Stomach smooth muscle (tissue), 2 donors: Measurements from ENCODE around the gene TRIOBP.
A peak's percentile ranks its signal among the peaks of the same experiment; 100 is the strongest.

ENCODE experiments used
- H3K27ac ChIP-seq: one replicate; pipeline ENCODE4 v1.7.0; 2013; ENCODE audit warnings: mild to moderate bottlenecking, low read length, inconsistent platforms
- H3K27me3 ChIP-seq, 2 donors: one replicate each; pipeline ENCODE4 v1.7.0; 2013; ENCODE audit warnings: low read length in 2 of 2; ENCODE audit not compliant: insufficient read depth in 2 of 2, control insufficient read depth in 1 of 2
- H3K36me3 ChIP-seq, 2 donors: one replicate each; pipeline ENCODE4 v1.7.0; 2013; ENCODE audit warnings: low read length in 2 of 2; ENCODE audit not compliant: control insufficient read depth in 2 of 2, insufficient read depth in 2 of 2
- H3K4me1 ChIP-seq: one replicate; pipeline ENCODE4 v1.7.0; 2013; ENCODE audit warnings: low read length; ENCODE audit not compliant: control insufficient read depth, insufficient read depth
- H3K4me3 ChIP-seq, 2 donors: one replicate each; pipeline ENCODE4 v1.7.0; 2013; ENCODE audit warnings: low read length in 2 of 2
- H3K9ac ChIP-seq, 2 donors: one replicate each; pipeline ENCODE4 v1.7.0; 2013; ENCODE audit warnings: low read length in 2 of 2, mild to moderate bottlenecking in 1 of 2
- H3K9me3 ChIP-seq, 2 donors: one replicate each; pipeline ENCODE4 v1.7.0; 2013; ENCODE audit warnings: low read length in 2 of 2; ENCODE audit not compliant: control insufficient read depth in 2 of 2
- donor health status: healthy.
- donor health status: Pancreatic carcinoma.

Gene TRIOBP

DNA sequence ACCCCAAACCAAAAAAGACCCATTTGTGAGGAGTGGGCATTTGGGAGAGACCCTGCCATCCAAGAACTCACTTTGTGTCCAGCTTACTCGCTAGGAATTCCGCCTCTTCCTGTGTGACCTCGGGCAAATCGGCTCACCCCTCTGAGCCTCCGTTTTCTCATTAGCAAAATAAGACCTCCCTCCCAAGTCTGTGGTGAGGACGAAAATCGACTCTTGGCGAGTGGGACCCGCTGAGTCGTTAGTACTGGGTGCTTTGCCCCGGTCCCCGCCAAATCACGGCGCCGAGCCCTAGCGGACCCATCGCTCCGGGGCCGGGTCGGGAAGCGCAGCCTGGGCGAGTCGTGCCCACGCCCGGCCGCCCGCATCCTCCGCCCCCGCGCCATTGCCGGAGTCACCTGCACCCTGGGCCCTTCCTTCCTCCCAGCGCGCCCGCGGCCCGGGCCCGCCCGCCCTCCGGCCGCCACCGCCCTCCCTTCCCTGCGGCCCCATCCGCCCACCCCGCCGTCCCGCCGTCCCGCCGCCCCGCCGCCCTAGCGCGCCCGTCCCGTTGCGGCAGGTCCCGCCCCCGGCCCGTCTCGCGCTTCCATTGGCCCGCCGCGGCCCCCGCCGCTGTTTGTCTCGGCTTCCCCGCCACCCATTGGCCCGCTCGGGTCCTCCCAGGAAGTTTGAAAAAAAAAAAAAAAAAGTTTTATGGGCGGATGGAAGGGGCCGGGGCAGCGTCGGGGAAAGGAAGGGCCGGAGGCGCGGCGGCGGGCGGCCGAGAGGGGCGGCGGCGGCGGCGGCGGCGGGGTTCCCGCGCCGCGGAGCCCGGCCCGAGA is 48.9 kb downstream of the TRIOBP start:
- H3K4me1 ChIP-seq: peaks cover 79% of the 10 kb centered on the region
- peak overlapping the region; percentile 78 to 90 for H3K9ac ChIP-seq
- H3K27ac ChIP-seq: peak overlapping the region; percentile 96
- H3K4me3 ChIP-seq: peak overlapping the region; percentile 74 to 88
- no peaks in the 10 kb centered on the region for H3K36me3 ChIP-seq
- no peaks in the 10 kb centered on the region for H3K9me3 ChIP-seq
- no peaks in the 10 kb centered on the region for H3K27me3 ChIP-seq

DNA sequence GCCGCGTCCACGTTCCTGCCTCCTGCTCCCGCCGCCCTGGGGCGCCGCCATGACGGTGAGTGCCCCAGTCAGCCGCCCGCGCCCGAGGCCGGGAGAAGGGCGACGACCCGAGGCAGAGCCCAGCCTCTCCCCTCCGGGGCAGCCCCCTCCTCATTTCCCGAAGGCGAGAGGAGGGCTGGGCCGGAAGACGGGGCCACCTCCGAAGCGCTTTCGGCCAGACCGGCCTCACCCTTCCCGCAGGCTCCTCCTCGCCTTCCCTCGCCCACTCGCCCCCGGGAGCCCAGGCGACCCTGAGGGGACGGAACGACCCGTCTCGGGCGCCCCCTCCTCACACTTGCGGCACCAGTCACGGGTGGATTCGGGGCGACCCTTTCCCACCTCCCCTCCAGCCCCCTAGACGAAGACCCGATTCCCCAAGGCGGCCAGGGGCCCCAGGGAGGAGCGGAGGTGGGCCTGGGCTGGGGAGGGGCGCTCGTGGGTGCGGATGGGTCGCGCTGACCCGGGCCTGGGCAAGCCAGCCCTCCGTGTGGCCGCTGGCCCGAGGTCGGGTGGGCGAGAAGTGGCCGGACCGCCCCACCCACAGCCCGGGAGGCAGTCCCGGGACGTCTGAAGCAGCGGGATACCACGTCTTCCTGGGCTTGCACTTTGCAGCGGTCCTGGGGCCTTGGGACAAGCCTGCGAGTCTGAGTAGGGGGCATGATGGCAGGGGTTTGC is 49.7 kb downstream of the TRIOBP start:
- Histone ChIP-seq H3K4me3 (peak overlapping the region; percentile 88 to 94), H3K27ac (peak overlapping the region; percentile 75), H3K4me1 (peaks cover 79% of the 10 kb centered on the region)

DNA sequence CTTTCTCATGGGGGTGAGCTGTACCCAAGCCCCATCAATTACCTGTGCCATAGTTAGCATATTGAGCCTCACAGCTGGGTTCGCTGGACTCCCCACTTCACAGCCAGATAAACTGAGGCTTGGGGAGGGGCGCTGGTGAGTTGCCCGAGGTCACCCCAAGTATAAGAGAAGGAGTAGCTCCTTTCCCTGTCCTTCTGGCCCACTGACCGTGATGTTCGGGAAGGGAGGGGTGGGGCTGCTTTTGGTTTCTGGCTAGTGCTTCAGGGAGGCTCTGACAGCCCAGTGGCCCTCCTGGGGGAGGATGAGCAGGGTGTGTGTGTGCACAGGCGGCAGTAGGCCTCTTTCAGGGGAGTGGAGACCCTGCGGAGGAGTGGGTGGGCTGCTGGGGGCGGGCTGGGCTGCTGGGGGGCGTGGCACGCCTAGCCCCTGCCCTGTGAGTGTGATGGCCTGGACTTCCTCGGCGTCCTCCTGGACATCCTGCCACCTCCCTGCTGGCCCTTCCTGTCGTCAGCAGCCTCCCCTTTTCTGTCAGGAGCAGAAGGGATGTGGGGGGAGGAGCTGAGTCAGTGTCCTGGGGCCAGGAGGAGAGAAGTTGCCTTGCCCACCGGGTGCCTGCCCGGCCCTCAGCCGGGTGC is 50.3 kb downstream of the TRIOBP start:
- Histone ChIP-seq H3K4me1 (peaks cover 80% of the 10 kb centered on the region), H3K9me3 (no peaks in the 10 kb centered on the region), H3K4me3 (peak overlapping the region; percentile 88 to 94), H3K9ac (peak overlapping the region; percentile 88 to 90), H3K27me3 (no peaks in the 10 kb centered on the region), H3K36me3 (peaks cover 0 to 2% of the 10 kb centered on the region in 2 donors), H3K27ac (peak overlapping the region; percentile 75)

More for the DNA sequence above, 49.7 kb downstream of the TRIOBP start:
- Histone ChIP-seq H3K36me3 (no peaks in the 10 kb centered on the region), H3K9ac (peak overlapping the region; percentile 88 to 90), H3K27me3 (no peaks in the 10 kb centered on the region), H3K9me3 (no peaks in the 10 kb centered on the region)

DNA sequence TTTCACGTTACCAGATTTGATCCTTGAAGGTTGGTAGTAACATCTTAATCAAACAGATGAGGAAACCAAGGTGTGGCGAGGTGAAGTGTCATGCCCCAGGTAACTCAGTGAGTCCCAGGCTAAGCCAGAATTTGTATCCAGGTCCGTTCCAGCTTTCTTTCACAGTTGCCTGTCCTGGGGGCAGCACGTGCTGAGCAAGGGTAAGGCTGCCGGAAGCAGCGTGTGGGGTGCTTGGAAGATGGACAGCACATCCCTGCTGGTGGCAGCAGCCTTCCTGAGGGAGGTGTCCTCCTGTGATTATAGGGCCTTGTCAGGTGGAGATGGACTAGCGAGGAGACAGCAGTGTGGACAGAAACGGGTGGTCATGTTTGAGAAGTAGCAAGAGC is 50.9 kb downstream of the TRIOBP start:
- Histone ChIP-seq H3K4me1 (peaks cover 80% of the 10 kb centered on the region), H3K9ac (peak overlapping the region; percentile 88 to 90), H3K4me3 (peak overlapping the region; percentile 88 to 94)

DNA sequence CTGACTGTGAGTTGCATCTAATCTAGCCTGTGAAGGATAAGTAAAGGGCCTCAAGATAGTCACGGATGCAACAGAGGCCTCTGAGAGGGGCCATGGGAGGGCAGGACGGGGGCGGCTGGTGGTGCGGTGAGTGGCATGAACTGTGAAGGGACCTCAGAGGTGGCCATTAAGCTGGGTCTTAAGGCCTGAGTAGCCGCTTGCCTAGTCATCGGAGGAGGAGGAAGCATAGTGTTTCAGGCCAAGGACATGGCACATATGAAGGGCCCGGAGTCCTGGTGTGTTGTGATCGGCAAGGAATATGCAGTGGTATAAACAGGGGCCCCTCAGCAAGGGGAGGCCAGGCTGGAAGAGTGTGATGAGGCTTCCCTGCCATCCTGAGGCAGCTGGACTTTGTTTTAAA is 51.8 kb downstream of the TRIOBP start:
- Histone ChIP-seq H3K4me3 (peak overlapping the region in 1 of 2 donors; percentile 8), H3K4me1 (peaks cover 82% of the 10 kb centered on the region), H3K27me3 (no peaks in the 10 kb centered on the region), H3K9me3 (no peaks in the 10 kb centered on the region), H3K9ac (peak overlapping the region in 1 of 2 donors; percentile 90), H3K36me3 (peaks cover 0 to 3% of the 10 kb centered on the region in 2 donors), H3K27ac (peak overlapping the region; percentile 37)

More for the DNA sequence above, 50.9 kb downstream of the TRIOBP start:
- Histone ChIP-seq H3K27ac (peak overlapping the region; percentile 53), H3K36me3 (peaks cover 0 to 3% of the 10 kb centered on the region in 2 donors), H3K27me3 (no peaks in the 10 kb centered on the region), H3K9me3 (no peaks in the 10 kb centered on the region)

DNA sequence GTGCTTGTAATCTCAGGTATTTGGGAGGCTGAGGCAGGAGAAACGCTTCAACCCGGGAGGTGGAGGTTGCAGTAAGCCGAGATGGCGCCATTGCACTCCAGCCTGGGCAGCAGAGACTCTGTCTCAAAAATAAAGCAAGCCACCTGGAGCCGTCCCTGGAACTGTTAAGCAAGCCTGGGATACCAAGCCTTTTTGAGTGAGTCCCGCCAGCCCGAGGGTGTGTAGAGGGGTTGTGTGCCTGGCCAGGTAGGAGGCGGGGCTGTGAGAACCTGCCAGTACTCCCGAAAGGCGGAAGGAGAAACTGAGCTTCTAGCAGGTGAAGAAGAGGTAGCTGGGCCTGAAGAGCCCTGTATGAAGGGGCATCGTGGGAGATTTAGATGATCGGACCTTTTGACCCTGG is 52.4 kb downstream of the TRIOBP start:
- no peak overlapping the region for H3K4me3 ChIP-seq

DNA sequence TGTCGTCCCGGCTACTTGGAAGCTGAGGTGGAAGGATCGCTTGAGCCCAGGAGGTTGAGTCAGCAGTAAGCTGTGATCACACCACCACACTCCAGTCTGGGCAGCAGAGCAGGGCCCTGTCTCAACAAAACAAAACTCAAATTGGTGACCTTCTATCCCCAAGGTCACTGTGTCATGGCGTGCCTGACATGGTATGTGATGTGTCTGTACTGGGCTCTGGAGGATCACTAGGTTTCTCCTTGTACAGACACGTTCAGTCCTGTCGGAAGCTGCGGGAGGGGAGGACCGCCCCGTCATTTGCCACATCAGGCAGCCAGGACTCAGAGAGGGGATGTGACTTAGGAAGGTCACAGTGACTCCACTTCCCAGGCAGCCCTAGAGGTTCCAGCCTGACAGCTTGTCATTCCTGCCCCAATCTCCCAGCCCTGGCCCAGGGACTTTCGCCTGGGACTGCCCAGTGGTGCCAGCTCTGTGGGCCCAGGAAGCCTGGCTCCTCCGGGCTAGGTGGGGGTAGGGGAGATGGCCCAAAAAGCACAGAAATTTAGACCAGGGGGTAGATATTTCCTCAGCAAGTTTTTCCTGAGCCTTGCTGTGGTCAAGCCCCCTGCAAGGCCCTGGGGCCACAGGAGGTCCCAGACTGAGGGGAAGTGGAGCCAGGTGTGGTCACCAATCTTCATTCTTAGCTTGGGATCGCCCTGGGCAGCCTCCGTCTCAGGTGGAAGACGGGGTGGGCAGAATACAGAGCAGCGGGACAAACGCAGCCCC is 53.2 kb downstream of the TRIOBP start:
- H3K9me3 ChIP-seq: no peaks in the 10 kb centered on the region
- peak overlapping the region; percentile 13 to 50 for H3K9ac ChIP-seq
- peak overlapping the region; percentile 93 for H3K27ac ChIP-seq
- no peaks in the 10 kb centered on the region for H3K27me3 ChIP-seq
- H3K4me1 ChIP-seq: peaks cover 79% of the 10 kb centered on the region
- H3K36me3 ChIP-seq: peaks cover 6 to 7% of the 10 kb centered on the region in 2 donors
- no peak overlapping the region for H3K4me3 ChIP-seq

More for the DNA sequence above, 52.4 kb downstream of the TRIOBP start:
- H3K27ac ChIP-seq: peak overlapping the region; percentile 93
- H3K9me3 ChIP-seq: no peaks in the 10 kb centered on the region
- peaks cover 79% of the 10 kb centered on the region for H3K4me1 ChIP-seq
- peaks cover 0 to 3% of the 10 kb centered on the region in 2 donors for H3K36me3 ChIP-seq
- H3K9ac ChIP-seq: peak overlapping the region in 1 of 2 donors; percentile 36
- no peaks in the 10 kb centered on the region for H3K27me3 ChIP-seq

DNA sequence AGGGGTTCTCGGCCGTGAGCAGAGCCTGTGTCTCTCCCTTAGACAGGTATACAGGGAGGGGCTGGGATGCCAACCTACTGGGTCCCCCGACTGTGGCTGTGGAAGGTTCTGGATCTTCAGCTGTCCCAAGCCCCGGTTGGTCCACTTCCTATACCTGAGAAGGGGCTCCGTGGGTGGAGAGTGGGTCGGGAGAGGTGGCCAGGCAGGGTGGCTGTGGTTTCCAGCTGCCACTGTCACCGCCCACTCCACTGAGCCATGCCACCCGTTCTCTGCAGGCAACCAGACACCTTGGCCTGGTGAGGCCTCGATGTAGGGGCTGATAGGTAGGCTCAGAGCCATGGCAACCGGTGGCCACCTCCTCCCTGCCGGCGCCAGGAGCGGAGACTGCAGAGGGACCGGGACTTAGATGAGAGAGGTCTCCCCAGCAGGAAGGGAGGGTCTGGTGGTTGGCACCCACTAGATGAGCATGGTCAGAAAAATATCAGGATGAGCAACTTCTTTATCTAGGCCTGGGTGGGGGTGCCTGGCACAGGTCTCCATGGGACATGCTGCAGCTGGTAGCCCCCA is 53.8 kb downstream of the TRIOBP start:
- Histone ChIP-seq H3K27me3 (no peaks in the 10 kb centered on the region), H3K9ac (peak overlapping the region; percentile 50 to 51), H3K27ac (peak overlapping the region; percentile 93), H3K36me3 (peaks cover 13% of the 10 kb centered on the region in 2 donors), H3K9me3 (no peaks in the 10 kb centered on the region), H3K4me3 (no peak overlapping the region), H3K4me1 (peaks cover 74% of the 10 kb centered on the region)

DNA sequence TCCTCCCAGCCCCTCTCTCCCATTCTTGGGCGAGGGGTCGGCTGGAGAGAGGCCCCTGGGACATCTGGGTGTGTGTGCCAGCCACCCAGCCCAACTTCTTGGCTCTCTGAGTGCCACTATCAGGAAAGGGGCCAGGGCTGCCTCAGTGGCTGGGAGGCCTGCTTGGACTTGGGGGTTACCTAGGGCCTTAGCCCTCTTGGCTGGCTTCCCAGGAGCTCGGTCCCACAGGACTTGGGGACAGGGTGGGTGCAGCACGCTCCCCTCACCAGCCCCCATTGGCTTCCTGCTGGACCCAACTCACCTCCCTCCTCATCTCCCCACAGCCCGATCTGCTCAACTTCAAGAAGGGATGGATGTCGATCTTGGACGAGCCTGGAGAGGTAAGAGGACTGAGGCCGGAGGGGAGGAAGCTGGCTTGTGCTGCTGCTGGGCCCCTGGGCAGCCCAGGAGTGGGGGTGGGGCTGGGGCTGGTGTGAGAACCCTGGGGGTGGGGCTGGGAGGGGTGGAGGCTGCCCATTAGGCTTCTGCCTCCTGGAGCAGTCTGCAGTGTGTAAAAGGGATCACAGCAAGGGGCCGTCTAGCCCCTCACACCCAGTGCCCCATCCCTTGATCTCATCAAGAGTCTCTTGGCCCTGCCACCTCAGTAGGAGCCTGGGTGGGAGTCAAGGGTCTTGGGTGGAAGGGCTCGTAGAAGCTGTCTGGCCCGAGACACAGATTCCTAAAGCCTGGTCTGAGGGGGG is 54.8 kb downstream of the TRIOBP start:
- Histone ChIP-seq H3K9me3 (no peaks in the 10 kb centered on the region), H3K27me3 (no peaks in the 10 kb centered on the region), H3K27ac (peak overlapping the region; percentile 93), H3K9ac (peak overlapping the region; percentile 41 to 68), H3K4me1 (peaks cover 74% of the 10 kb centered on the region), H3K36me3 (peaks cover 16 to 21% of the 10 kb centered on the region in 2 donors), H3K4me3 (peak overlapping the region; percentile 32 to 47)
